ENCODE measurements around the gene AKAP13.

DNA sequence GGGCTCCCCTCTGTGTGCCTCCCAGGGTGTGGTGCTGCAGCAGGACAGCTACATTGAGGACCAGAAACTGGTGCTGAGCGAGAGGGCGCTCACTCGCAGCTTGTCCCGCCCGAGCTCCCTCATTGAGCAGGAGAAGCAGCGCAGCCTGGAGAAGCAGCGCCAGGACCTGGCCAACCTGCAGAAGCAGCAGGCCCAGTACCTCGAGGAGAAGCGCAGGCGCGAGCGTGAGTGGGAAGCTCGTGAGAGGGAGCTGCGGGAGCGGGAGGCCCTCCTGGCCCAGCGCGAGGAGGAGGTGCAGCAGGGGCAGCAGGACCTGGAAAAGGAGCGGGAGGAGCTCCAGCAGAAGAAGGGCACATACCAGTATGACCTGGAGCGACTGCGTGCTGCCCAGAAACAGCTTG is 360.6 kb downstream of the AKAP13 start:
- no peak for TF ChIP-seq CTCF (IDR thresholded peaks at IDR 0.05)
- TF ChIP-seq POLR2A (IDR thresholded peaks at IDR 0.05) = no peak
- no peak for TF ChIP-seq POLR2AphosphoS5 (IDR thresholded peaks at IDR 0.05)
